ENCODE results near the gene TRIM31.

The TRIM31 gene

GRCh38 chr6:30055513-30055912 lies 57.4 kb downstream of the TRIM31 start:
- no peaks in the 10 kb centered on the region for H3K9me3 ChIP-seq (ENCODE audit: control insufficient read depth in 1 of 2, low read length in 2 of 2)
- H3K27ac ChIP-seq (ENCODE audit: low read length): no peak overlapping the region
- peaks cover 16 to 23% of the 10 kb centered on the region in 2 donors for H3K36me3 ChIP-seq (ENCODE audit: control insufficient read depth in 1 of 2, insufficient read depth in 2 of 2, low read length in 2 of 2)
- H3K27me3 ChIP-seq (ENCODE audit: low read depth, low read length): no peaks in the 10 kb centered on the region
- peaks cover 8 to 9% of the 10 kb centered on the region in 2 donors for H3K4me1 ChIP-seq (ENCODE audit: control insufficient read depth in 1 of 2, insufficient read depth in 2 of 2, low read length in 2 of 2)
- no peak overlapping the region for H3K4me3 ChIP-seq (ENCODE audit: low read depth in 1 of 2, low read length in 2 of 2)

- H3K4me1 ChIP-seq (ENCODE audit: control insufficient read depth in 1 of 2, insufficient read depth in 2 of 2, low read length in 2 of 2): no peaks in the 10 kb centered on the region
- peaks cover 16 to 23% of the 10 kb centered on the region in 2 donors for H3K36me3 ChIP-seq (ENCODE audit: control insufficient read depth in 1 of 2, insufficient read depth in 2 of 2, low read length in 2 of 2)
- H3K4me3 ChIP-seq (ENCODE audit: low read depth in 1 of 2, low read length in 2 of 2): no peak overlapping the region
- no peak overlapping the region for H3K27ac ChIP-seq (ENCODE audit: low read length)
- H3K9me3 ChIP-seq (ENCODE audit: control insufficient read depth in 1 of 2, low read length in 2 of 2): no peaks in the 10 kb centered on the region
- H3K27me3 ChIP-seq (ENCODE audit: low read depth, low read length): no peaks in the 10 kb centered on the region
These were observed 59.2 kb downstream of the TRIM31 start for GRCh38 chr6:30053682-30054081.

All from muscle layer of duodenum (tissue), 2 donors.